T-helper 9 cell (primary cell): Measurements from ENCODE around the gene MUS81.
"Not testable (repeated sequence)": the region's sequence is repeated elsewhere in the genome, so short reads cannot be mapped to it uniquely, and the experiment has no call there.

Experiments
- DNase-seq: peaks from one replicate; pipeline ENCODE4 v3.0.0-alpha.2; 2020

The MUS81 gene

DNA sequence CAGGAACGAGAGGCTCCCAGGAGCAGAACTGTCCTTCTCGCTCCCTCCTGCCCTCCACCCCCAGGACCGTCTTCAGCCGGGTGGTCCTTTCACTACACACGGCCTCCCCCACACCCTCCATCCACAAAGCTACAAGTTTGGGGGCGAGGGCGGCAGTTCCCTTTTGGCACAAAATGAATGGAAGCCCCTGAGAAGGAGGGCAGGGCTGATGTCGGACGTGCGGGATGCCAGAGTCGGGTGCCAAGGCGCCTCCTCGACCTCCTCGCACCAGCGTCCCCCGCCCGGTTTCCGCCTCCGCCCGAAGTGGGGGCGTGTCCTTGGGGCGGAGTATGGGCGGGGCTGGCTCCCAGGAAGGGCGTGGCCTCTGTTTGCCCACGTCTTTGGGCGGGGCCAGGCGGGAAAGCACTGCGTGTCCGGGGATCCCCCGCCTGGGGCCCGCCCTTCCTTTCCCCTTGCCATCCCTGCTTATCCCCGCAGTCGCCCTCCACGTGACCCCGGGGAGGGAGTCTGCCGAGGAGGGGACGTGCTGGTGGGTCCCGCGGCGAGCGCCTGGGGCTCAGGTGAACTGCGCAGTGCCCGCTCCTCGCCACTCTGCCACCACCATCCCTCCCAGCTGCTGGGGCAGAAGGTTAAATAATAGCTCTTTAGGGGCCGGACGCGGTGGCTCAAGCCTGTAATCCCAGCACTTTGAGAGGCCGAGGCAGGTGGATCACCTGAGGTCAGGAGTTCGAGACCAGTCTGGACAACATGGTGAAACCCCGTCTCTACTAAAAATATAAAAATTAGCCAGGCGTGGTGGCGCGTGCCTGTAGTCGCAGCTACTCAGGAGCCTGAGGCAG is 13.3 kb downstream of the MUS81 start:
- peak; percentile 97 for DNase-seq

DNA sequence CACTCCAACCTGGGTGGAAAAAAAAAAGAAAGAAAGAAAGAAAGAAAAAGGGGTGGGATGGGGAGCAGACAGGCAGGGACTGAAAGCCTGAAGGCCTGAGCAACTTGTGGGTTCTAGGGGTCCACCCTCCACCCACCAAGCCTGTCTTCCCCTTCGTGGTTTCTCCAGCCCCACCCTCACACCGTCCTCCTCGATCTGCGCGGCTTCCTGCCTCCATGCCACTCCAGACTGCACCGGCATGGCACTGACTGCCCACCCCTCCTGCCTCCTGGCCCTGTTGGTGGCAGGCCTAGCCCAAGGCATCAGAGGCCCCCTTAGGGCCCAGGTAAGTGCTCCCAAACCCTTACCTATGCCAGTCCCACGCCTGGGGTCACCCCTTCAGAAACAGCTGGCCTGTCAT is 19.4 kb downstream of the MUS81 start, which contains the start of gene CTSW:
Gene CTSW (plus strand): TSS at position 221 of the 400 bp plus-strand sequence. CDS start 18 bp downstream, at position 239.
- DNase-seq = peak; percentile 31

DNA sequence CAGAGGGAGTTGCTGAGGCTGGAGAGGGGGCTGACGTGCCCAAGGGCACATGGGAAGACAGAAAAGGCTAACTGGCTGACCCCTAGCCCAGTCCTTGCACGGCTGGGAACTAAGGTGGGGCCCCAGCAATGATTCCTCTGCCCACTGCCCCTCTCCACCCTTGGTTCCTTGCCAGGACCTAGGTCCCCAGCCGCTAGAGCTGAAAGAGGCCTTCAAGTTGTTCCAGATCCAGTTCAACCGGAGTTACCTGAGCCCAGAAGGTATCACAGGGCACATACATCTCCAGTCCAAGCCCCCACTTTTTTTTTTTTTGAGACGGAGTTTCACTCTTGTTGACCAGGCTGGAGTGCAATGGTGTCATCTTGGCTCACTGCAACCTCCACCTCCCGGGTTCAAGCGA is 19.8 kb downstream of the MUS81 start:
- no peak for DNase-seq

DNA sequence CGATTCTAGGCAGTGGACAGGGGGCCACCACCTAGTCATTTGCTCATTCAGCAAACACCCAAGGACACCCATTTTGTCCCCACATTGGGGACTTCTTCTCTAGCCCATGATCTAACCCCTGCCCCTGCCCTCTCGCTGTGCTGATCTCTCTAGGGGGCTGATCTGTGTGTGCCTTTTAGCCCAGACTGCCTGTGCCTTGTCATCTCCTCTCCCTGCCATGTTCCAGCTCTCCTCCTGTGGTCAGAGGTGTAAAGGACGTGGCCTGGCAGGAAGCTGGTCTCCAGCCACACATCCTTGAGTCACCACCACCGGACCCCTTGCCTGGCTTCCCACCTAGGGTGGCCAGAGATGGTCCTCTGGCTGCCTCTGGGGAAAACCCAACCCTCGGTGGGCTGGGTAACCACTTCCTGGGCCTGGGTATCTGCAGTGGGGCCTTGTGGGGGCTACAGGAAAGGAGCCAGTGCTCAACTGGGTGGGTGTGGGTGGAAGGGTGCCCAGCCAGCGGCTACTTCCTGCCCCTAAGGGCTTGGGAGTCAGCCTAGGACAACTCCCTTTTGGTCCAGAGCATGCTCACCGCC is 20.7 kb downstream of the MUS81 start:
- no peak for DNase-seq

DNA sequence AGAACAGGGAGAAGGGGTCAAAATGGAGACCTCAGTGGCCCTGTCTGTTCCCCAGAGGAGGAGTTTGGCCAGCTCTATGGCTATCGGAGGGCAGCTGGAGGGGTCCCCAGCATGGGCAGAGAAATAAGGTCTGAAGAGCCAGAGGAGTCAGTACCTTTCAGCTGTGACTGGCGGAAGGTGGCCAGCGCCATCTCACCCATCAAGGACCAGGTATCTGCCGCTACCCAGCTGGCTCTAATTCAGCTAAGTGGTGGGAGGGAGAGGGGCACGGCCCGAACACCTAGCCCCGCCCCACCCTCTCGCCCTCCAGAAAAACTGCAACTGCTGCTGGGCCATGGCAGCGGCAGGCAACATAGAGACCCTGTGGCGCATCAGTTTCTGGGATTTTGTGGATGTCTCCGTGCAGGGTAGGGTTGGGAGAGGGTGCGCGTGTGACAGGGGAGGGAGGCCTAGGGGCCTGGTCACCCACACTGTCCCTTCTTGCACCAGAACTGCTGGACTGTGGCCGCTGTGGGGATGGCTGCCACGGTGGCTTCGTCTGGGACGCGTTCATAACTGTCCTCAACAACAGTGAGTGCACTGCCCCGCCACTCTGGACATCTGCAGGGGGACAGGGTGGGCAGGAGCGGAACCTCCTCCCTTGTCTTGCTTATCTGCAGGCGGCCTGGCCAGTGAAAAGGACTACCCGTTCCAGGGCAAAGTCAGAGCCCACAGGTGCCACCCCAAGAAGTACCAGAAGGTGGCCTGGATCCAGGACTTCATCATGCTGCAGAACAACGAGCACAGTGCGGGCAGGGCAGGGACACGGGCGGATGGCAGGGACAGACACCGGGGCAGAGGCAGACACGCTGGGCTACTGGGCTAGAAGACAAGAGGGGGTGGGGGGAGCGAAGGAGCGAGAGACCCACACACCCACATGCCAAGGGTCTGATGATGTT is 22.2 kb downstream of the MUS81 start:
- DNase-seq = no peak

DNA sequence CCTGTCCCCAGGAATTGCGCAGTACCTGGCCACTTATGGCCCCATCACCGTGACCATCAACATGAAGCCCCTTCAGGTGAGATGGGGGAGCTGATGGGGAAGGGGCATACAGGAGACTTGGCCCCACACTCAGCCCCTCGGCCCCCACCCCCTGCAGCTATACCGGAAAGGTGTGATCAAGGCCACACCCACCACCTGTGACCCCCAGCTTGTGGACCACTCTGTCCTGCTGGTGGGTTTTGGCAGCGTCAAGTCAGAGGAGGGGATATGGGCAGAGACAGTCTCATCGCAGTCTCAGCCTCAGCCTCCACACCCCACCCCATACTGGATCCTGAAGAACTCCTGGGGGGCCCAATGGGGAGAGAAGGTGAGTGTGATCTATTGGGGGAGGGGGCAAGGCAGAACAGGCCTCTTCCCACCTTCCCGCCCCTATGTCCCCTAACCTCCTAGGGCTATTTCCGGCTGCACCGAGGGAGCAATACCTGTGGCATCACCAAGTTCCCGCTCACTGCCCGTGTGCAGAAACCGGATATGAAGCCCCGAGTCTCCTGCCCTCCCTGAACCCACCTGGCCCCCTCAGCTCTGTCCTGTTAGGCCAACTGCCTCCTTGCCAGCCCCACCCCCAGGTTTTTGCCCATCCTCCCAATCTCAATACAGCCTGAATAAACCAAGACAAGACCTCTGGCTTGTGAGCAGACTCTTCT is 23.0 kb downstream of the MUS81 start:
- no peak for DNase-seq

DNA sequence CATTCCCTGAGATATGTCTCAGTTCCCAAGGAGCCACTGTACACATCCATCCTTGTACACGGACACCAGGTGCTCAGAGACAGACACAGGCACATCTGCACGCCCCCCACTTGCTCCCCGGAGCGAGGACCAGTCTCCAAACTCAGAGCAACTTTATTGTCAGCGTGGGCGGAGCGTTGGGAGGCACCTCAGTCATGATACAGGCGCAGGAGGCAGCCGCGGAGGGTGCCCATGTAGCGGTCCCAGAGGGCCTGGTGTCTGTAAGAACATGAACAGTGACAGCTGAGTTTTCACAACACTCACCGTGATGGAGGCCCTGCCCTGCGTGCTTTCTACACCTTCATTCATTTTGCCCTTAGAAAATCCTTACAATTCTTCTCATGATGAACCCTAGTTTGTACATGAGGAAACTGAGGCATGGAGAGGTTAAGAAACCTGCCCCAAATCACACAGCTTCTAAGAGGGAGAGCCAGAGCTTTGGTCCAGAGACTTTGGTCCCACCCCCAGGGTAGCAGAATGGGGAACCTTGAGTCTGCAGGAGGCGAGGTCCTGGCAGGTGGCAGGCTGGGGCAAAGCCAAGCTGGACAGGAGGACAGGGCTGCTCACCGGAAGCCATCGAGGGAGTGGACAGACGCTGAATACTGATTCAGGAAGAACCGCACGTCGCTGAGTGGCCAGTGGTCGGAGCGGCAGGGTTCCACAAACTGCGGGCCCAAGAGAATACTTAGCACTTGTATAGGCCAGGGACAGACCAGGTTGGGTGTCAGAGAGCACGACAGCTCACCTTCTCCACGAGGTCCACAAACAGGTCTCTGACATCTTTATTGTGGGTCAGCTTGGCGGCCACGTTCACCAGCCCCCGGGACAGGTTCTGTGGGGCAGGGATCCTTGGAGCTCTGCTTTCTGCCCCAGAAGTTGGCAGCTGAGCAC is 23.8 kb downstream of the MUS81 start:
- DNase-seq = no peak

DNA sequence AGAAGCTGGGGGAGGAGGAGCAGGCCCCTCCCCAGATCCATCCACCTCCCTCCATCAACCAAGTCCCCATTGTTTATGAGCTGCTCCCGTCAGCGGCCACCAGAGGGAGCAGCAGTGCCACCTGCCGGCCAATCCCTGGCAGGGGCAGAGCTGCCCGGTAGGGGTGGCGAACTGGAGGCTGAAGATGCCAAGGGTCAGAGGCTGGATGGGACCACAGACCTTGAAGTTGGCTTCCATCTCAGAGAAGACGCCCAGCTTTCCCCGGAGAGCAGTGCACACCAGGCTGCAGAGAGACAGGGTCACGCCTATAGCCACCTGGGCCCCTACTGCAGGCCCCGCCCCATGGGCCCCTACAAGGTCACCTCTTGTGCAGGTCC is 24.5 kb downstream of the MUS81 start:
- DNase-seq = peak; percentile 81

DNA sequence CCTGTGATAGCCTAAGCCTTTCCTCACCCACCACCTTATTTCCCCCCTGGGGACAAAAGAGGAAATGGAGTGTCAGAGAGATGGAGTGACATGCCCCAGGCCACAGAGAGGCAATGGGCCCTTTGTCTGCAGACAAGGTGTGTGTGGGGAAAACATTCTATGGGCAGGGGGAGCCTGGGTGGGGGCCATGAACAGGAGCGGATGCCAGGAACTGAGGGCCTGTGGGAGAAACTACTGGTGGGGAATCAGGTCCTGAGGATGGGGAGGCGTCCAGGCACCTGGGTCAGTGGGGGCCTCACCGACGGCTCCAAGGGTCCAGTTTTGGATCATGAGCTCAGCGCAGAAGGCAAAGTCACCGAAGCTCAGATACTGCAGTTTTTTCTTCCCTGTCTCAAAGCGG is 25.0 kb downstream of the MUS81 start:
- no peak for DNase-seq

DNA sequence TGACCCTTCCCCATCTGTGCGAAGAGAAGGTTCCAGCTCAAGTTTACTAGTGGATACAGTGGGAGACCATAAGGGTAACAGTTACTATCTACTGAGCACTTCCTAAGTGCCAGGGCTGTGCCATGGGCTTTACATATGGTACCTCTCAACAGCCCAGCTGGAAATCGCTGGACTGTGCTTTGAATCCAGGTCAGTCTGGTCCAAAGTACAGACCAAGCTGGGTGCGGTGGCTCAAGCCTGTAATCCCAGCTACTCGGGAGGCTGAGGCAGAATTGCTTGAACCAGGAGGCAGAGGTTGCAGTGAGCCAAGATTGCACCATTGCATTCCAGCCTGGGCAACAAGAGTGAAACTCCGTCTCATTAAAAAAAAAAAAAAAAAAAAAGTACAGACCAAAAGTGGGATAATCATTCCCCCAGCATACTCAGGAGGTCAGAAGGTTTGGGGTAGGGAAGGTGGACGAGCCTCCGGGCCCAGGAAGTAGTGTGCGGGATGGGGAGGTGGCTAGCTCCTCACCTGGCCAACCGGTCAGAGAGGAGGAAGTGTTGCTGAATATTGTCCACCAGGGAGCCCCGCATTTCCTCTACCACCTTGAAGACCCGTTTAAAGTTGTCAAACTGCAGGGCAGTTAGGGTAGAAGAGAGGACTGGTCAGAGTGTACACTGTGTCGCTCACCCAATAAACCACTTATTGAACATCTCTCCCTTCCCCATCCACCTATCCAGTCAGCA is 25.7 kb downstream of the MUS81 start:
- DNase-seq = no peak

DNA sequence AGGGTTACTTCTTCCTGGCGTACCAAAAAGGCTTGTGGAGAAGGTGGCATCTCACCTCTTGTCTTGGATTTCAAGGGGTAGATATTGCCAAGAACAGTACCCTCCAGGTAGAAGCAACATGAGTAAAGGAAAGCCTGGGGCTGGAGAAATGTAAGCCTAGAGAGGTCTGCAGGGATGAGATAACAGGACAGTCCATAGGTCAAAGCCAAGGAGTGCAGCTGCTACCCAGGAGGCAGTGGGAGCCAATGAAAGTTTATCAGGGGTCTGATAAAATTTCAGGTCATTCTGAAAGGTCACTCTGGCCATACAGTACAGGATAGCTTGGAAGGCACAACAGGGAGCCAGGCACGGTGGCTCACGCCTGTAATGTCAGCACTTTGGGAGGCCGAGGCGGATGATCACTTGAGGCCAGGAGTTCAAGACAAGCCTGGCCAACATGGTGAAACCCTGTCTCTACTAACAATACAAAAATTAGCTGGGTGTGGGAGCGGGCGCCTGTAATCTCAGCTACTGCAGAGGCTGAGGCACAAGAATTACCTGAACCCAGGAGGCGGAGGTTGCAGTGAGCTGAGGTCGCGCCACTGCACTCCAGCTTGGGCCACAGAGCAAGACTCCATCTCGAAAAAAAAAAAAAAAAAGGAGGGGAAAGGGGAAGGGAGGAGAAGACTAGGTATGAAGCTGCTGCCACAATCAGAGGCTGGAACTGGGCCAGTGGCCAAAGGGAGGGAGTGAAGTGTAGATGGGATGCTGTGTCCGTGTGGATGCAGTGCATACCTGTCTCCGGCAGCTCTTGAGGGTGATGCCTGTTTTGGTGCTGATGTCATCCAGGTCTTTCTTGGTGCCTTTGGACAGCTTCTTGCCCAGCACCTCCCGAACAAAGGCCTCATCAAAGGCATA is 26.8 kb downstream of the MUS81 start:
- no peak for DNase-seq

DNA sequence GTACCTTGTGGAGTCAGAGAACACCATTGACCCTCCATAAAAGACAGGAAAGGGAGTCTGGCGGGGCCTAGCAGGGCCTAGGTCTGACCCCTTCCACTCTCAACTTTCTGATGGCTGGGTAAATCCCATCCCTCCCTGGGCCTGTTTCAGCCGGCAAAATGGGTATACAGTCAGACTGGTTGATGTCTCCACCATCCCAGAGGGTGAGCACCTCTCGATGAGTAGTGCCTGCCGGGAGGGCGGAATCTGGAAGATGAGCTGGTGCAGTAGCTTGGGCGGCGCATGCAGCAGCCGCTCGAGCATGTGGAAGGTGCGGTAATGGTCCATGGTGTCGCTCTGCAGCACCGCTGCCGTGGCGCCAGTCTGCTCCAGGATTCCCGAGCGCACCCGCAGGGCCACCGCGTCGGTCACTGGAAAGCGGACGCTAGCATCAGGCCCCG is 27.5 kb downstream of the MUS81 start:
- no peak for DNase-seq

DNA sequence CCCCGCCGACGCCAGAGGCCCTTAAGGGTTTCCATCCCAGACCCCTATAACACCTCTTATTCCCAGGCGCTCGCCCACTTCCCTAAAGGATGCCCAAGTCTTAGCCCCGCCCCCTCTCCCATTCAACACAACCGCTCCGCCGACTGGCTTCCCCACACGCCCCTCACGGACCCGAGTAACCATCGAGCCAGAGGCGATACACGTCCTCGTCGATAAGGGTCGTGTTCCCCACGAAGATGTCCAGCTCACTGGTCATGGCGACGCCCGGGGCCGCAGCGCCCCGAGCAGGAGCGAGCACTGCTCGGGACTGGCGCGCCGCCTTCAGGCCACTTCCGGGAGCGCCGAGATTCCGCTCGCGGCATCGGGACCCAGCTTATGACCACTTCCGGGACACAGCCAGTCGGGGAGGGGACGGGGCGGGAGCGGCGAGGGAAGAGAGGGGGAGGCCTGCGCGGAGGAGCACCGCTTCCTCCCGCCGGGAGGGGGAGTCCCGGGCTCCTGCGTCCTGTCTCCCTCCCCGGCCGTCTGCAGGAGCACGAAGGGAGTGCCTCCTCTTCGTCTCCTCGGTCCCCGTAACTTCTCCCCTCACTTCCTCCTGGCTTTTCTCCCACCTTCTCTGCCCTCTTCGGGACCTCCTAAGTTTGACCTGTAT is 28.1 kb downstream of the MUS81 start, which contains the start of gene FIBP:
Gene FIBP (minus strand): TSS at position 309 of the 652 bp plus-strand sequence. CDS start 53 bp downstream, at position 256.
- peak; percentile 95 for DNase-seq

DNA sequence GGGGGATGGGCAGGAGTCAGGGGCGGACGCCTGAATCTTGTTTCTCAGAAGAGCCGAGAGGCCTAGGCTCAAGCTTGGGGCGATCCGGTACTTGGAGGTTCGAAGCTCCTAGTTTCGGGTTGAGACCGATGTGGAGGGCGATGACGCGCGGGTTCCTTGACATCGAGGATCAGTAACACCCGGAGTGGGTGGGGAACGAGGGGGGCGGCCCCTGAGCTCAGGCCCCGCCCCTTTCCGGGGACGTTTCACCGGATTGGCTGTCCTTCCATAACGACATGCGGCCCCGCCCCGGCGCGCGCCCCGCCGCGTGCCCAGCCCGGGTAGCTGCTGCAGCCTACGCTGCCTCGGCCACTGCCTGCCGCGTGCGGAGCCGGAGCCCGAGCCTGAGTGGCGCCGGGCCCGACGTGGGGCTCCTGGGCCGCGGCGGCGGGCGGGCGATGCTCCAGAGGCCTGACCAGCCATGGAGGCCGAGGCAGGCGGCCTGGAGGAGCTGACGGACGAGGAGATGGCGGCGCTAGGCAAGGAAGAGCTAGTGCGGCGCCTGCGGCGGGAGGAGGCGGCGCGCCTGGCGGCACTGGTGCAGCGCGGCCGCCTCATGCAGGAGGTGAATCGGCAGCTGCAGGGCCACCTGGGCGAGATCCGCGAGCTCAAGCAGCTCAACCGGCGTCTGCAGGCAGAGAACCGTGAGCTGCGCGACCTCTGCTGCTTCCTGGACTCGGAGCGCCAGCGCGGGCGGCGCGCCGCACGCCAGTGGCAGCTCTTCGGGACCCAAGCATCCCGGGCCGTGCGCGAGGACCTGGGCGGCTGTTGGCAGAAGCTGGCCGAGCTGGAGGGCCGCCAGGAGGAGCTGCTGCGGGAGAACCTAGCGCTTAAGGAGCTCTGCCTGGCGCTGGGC is 30.3 kb downstream of the MUS81 start, which contains the start of gene CCDC85B:
Gene CCDC85B (plus strand): TSS at position 350 of the 895 bp plus-strand sequence. CDS start 111 bp downstream, at position 461.
- DNase-seq = peak; percentile 98

DNA sequence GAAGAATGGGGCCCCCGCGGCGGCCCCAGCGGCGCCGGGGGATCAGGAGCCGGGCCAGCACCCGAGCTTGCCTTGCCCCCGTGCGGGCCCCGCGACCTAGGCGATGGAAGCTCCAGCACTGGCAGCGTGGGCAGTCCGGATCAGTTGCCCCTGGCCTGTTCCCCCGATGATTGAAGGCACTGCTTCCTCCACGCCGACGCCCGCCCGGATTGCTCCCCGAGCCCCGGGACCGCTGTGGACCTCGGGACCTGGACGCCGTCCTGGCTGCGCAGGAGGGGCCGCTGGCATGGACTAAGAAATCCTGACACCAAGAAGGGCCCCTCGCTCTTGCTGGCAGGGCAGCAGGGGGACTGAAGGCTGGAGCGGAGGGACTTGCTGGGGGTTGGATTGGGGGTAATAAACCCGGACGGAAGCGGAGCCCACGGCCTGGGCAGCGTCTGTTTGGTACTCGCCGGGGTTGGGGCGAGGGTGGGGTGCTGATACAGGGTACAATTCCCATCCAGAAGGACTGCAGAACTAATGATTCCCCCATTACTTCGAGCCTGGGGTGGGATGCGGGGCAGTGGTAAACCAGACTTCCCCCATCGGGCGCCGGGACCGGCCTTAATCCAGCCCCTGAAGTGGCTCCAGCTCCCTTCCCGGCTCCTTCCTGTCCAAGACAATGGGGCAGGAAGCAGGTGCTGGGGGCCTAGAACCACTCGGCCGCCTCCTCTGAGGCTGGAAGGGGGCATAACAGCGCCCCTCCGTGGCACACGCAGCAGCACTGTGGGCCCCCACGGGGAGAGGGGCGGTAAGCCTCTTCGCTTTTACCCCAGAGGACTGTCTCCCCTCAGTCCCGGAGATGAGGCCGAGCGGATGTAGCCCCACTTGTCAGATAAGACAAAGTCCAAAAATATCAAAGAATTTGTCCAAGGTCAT is 31.2 kb downstream of the MUS81 start:
- no peak for DNase-seq

DNA sequence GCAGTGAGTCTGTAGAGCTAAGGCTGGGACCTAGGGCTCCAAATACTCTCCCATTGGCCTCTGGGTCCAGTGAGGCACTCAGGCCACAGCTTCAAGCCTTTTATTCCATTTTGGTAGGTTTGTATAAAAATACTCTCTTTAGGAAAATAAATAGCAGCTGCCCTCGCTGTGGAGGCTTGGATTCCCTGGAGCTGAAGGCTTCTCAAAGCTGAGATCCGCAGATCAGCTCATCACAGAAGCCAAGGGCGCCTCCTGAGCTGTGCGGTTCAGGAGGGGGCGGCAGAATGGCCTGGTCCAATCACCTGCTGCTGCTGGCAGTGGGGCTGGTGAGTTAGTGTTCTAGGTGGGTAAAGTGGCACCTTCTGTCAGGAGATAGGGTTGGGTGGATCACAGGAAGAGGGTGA is 31.9 kb downstream of the MUS81 start:
- not testable (repeated sequence) for DNase-seq
